Measurements from ENCODE around the gene CELA1. TPM values are rescaled to one million over a fixed set of nuclear protein-coding genes. Genes with fewer than 3 reads are reported as not detected.

Gene CELA1
- total and polyA plus RNA-seq, 10 of the 15 experiments (the other 5 are each of a cell fraction or from before 2014, with no cell fraction given): not detected

GRCh38 chr12:51391283-51392123, 45.0 kb upstream of the CELA1 start, which contains the start of gene GALNT6 (continued):
- TF ChIP-seq HDAC2 (IDR thresholded peaks at IDR 0.05) (no peak), MEF2B (IDR thresholded peaks at IDR 0.05; ENCODE audit: partially characterized antibody, poor library complexity, severe bottlenecking) (peak; percentile 39), BHLHE40 (IDR thresholded peaks at IDR 0.05; ENCODE audit: borderline replicate concordance in 1 of 2, low read depth in 2 of 2, low read length in 1 of 2) (peak in 1 of 2 experiments; percentile 43; a peak in 1 of 4 replicates), JUND (IDR thresholded peaks at IDR 0.05; ENCODE audit: low read depth, low read length) (no peak), SPI1 (IDR thresholded peaks at IDR 0.05; ENCODE audit: borderline replicate concordance, insufficient read depth, low read depth, low read length) (0 out of 2 replicates have a peak, but pooled peaks have one; percentile 4), TAF1 (IDR thresholded peaks at IDR 0.05; ENCODE audit: borderline replicate concordance, low read depth, low read length) (no peak), SUZ12 (IDR thresholded peaks at IDR 0.05; ENCODE audit: unreplicated experiment) (no peak), ZNF384 (IDR thresholded peaks at IDR 0.05; ENCODE audit: borderline replicate concordance, low read depth, low read length) (no peak), ZNF217 (IDR thresholded peaks at IDR 0.05) (0 out of 2 replicates have a peak, but pooled peaks have one; percentile 32), CHD4 (IDR thresholded peaks at IDR 0.05) (no peak), MLLT1 (IDR thresholded peaks at IDR 0.05) (0 out of 2 replicates have a peak, but pooled peaks have one; percentile 28), MXI1 (IDR thresholded peaks at IDR 0.05; ENCODE audit: low read depth, low read length) (peak; percentile 37), STAT1 (conservative IDR thresholded peaks at IDR 0.05) (no peak), WRNIP1 (IDR thresholded peaks at IDR 0.05; ENCODE audit: borderline replicate concordance, low read depth, low read length) (no peak), RUNX3 (IDR thresholded peaks at IDR 0.05; ENCODE audit: low read length) (peak; percentile 40), FOS (IDR thresholded peaks at IDR 0.05; ENCODE audit: borderline replicate concordance, extremely low read depth, insufficient read length) (no peak), POLR2AphosphoS5 (IDR thresholded peaks at IDR 0.05; ENCODE audit: low read length) (peak; percentile 60; the same call in 1 of the 2 replicates), ZBTB40 (IDR thresholded peaks at IDR 0.05; ENCODE audit: borderline replicate concordance) (no peak; the same call in 1 of the 2 replicates), CBX3 (IDR thresholded peaks at IDR 0.05; ENCODE audit: borderline replicate concordance, low read depth) (no peak), SIX5 (IDR thresholded peaks at IDR 0.05; ENCODE audit: low read depth, low read length, severe bottlenecking) (no peak), SRF (IDR thresholded peaks at IDR 0.05; ENCODE audit: low read depth in 2 of 2, low read length in 2 of 2) (no peak), TCF12 (IDR thresholded peaks at IDR 0.05; ENCODE audit: low read depth, low read length) (peak; percentile 82; the same call in 1 of the 2 replicates)
